HG02623 (cell line): ENCODE data around the gene WDR37.

Source experiments
- ATAC-seq: cut with Tn5 transposase; IDR thresholded peaks from one replicate; pipeline ENCODE4 v1.9.1; 2021; ENCODE audit warnings: moderate library complexity; ENCODE audit not compliant: unreplicated experiment

WDR37 gene

DNA sequence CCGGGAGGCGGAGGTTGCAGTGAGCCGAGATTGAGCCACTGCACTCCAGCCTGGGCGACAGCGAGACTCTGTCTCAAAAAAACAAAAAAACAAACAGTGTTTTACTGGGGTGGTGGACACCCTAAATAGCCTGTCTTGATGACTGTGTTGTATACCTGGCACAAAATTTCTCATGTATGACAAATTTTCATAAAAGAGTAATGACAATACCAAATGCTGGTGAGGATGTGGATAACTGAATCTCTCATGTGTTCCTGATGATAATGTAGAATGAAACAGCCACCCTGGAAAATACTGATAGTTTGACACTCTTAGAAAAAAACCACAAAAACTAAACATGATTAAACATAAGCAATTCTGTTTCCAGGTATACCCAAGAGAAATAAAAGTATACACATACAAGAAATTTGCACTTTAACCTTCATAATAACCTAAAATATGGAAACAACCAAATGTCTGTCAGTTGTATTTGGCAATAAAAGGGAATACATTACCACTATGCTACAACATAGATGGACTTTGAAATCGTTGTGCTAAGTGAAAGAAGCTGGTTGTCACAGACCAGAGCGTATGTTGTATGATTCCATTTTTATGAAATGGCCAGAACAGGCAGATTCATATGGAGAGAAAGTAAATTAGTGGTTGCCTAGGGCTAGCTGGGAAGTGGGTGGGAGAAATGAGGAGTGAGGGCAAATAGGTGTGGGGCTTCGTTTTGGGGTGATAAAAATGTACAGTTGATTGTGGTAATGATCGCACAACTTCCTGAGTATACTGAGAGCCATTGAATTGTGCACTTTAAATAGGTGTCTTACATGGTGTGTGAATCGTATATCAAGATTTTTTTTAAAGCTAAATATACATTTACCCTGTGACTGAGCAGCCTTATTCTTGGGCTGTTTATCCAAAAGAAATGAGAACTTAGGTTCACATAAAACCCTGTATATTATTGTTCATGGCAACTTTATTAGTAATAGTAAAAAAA is 12.5 kb downstream of the WDR37 start:
- ATAC-seq = no peak

GRCh38 chr10:1070919-1071318 is 14.7 kb downstream of the WDR37 start:
- ATAC-seq = no peak

DNA sequence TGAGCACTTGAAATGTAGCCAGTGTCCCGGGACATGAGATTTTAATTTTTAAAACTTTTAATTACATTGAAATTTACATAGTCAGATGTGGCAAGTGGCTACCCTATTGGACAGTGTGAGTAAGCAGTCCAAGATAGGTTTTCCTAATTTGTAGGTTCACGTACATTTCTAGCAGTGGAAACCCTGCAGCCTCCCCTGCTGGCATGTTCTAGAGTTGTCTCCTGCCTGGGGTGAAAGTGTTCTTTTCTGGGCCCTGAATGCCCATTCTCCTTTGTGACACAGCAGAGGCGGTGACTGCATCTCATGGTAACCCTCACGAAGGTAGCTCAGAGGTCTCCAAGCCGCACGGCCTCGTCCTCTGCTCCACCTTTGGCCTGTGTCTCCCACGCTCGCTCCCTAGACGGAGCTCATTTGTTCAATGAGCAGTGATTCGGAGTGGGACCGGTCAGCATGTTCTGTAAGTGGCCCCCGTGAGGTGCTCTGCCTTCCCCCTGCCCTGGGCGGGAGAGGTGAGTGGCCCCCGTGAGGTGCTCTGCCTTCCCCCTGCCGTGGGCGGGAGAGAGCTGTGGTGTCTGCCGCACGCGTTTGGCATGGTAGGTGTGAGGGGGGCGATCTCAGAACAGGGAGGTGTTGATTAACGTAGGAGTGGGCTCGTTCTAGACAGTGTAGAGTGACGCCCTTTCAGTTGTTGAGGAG is 18.0 kb downstream of the WDR37 start:
- ATAC-seq = no peak

GRCh38 chr10:1074748-1075308 is 18.6 kb downstream of the WDR37 start:
- ATAC-seq = no peak

DNA sequence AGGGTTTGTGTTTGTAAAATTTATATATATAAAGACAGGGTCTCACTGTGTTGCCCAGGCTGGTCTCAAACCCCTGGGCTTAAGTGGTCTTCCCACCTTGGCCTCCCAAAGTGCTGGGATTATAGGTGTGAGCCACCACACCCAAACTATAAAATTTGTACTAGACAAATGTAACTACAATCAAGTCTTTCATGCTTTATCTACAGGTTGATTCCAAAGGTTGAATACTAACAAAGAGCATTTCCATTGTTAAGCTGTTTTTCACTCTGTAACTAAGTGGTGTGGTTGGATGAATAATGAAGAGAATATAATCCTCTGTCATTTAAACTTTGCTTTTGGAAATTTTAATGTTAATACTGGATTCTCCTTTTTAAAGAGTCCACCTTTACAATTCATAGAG is 22.5 kb downstream of the WDR37 start:
- ATAC-seq = no peak

GRCh38 chr10:1083581-1083980 is 27.4 kb downstream of the WDR37 start:
- ATAC-seq = no peak

DNA sequence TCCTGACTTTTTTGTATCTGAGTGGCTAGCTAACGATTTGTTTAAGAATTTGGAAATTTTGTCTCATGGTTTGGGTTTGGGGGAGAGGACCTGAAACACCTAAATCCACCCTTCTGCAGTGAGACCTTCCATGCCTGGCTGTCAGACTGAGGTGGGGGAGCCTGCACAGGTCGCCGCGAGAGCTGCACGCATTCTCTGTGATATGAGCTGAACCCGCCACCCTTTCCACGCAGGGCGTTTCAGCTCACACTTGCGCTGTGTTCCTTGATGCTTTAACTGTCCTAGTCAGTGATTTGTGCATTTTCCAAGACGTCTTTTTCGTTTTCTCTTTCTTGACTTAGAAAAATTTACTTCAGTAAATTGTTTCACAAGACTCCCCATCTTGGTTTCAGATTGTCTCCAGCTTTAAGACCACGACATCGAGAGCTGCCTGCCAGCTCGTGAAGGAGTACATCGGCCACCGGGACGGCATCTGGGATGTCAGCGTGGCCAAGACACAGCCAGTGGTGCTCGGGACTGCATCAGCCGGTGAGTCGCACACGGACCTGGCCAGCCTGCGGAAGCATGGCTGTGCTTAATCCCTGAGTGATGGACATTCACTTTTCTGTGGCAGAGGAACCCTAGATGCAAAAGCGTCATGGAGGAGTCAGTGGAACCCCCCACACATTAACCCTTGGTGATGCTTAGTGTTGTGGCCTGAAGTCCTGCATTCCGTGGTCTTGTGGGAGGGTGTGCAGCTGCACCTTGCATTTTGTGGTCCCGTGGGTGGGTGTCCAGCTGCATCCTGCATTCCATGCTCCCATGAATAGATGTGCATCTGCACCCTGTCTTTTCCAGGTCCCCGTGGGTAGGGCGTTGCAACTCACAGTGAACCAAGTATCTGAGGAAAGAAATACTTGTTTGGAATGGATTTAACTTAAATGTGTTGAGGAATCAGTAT is 28.1 kb downstream of the WDR37 start:
- no peak for ATAC-seq

GRCh38 chr10:1085258-1085657 is 29.1 kb downstream of the WDR37 start:
- no peak for ATAC-seq

GRCh38 chr10:1086787-1087186 is 30.6 kb downstream of the WDR37 start:
- ATAC-seq = no peak

- ATAC-seq = no peak
Measured at GRCh38 chr10:1089017-1089689, 33.0 kb downstream of the WDR37 start.

GRCh38 chr10:1090696-1091095 is 34.5 kb downstream of the WDR37 start:
- ATAC-seq = no peak

DNA sequence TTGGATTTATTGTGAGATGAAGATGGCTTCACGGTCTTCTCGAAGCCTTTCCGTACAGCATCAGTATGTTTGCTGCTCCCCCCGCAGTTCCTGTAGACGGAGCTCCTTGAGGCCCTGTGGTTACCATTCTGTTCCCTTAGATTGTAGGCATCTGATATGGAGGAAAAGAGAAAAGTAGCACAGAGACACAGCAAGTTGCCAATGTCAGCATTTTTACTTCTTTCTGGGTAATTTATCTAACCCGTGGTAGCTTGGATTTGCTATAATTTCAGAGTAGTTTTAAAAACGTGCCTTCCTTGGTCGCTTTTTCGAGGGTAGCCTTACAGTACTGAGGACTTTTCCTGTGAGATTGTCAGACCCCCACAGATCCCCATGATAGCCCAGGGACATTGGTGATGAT is 37.5 kb downstream of the WDR37 start:
- no peak for ATAC-seq

- peak; percentile 74 for ATAC-seq
Measured at GRCh38 chr10:1094112-1095057, 38.2 kb downstream of the WDR37 start.

DNA sequence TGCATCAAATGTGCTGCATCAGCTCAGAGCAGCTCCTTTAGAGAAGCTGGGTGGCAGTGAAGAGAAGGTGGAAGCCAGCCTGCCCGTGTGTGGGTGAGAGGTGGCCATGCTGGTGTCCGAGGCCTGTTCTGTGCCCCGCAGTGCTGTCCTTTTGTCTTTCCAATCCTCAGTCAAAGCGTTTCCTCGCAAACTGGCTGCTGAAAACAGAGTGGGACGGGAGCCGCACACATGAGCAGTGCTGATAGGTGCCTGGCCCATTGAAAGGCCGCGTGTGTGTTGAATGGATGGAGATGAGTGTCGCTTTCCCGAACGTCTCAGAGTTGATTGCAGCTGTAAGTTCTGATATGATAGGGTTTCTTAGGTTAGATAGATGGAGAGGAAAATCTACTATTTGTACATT is 39.3 kb downstream of the WDR37 start:
- ATAC-seq = no peak

- no peak for ATAC-seq
Measured at GRCh38 chr10:1096287-1096889, 40.2 kb downstream of the WDR37 start.

GRCh38 chr10:1097436-1097835 is 41.3 kb downstream of the WDR37 start:
- no peak for ATAC-seq

- ATAC-seq = no peak
Measured at GRCh38 chr10:1100143-1100542, 44.0 kb downstream of the WDR37 start.

DNA sequence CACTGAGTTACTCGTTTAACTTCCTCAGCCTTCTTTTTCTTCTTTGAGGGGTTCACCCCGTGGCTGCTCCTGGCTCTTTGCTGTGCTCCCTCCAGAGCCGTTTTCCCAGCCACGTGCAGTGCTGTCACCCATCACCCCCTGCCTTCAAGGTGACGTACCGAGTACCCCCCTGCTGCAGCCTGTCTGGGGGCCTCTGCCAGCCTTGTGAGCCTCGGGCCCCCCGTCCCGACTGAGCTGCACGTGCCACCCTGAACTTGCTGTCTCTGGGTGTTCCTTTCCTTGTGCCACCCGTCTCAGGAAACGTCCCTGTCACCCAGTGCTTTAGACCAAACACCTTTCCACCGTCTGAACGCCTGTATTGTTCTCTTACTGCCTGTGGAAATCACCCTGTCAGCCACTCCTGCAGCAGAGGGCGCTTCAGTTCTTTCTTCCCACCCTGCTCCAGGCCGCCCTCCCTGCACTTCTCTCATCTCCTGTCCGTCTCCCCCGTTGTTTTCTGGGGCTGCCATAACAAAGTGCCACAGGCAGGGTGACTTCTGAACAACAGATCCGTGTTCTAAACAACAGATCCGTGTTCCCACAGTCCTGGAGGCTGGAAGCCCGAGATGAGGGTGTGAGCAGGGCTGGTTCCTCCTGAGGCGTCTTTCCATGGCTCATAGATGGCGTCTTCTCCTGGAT is 44.6 kb downstream of the WDR37 start:
- ATAC-seq = no peak
